Testis (tissue), 3 donors: Measurements from ENCODE around the gene METTL27. TPM values are rescaled to one million over a fixed set of nuclear protein-coding genes. Genes with fewer than 3 reads are reported as not detected.

Source experiments
- DNase-seq: peaks from one replicate; pipeline ENCODE4 v3.0.0-alpha.2; 2019
- H3K27ac ChIP-seq, 2 donors: fragments of 200-600 bp; sonication (generic); one replicate each; pipeline ENCODE4 v1.5.1; 2019
- H3K27me3 ChIP-seq: fragments of 200-600 bp; sonication (generic); one replicate; pipeline ENCODE4 v1.5.1; 2019
- H3K36me3 ChIP-seq: fragments of 200-600 bp; sonication (generic); one replicate; pipeline ENCODE4 v1.5.1; 2017; ENCODE audit warnings: low read depth; ENCODE audit errors: missing control alignments
- H3K4me1 ChIP-seq: fragments of 200-600 bp; sonication (generic); one replicate; pipeline ENCODE4 v1.5.1; 2019
- H3K4me3 ChIP-seq, 2 donors: fragments of 200-600 bp; sonication (generic); one replicate each; pipeline ENCODE4 v1.5.1; 2017 to 2019
- H3K9me3 ChIP-seq: fragments of 200-600 bp; sonication (generic); one replicate; pipeline ENCODE4 v1.5.1; 2017
- CTCF ChIP-seq, 3 experiments: fragments of 450-650 bp in 2 of 3; fragments of 200-600 bp in 1 of 3; sonication (generic) in 1 of 3; IDR thresholded peaks; one replicate each; pipeline ENCODE4 v1.5.1; 2016 to 2019; ENCODE audit warnings: antibody characterized with exemption in 3 of 3, mild to moderate bottlenecking in 2 of 3, moderate library complexity in 1 of 3
- POLR2A ChIP-seq: fragments of 450-650 bp; IDR thresholded peaks from one replicate; pipeline ENCODE4 v1.6.1; 2017; ENCODE audit warnings: antibody characterized with exemption, mild to moderate bottlenecking, moderate library complexity
- WGBS, 2 donors: methylation state at CpG; one replicate each; pipeline ENCODE4 v1.1.5; 2018; 5-methylcytosine and 5-hydroxymethylcytosine counted together
- intact Hi-C: fragments of 100-400 bp; cut with DNase I; formaldehyde crosslinking; loops from one replicate; pipeline ENCODE4 v1.15.1; 2023; ENCODE audit warnings: low total_unique reads
- polyA plus RNA-seq: library from polyadenylated mRNA; stranded (reverse); fragments of 350-450 nt; fragmentation: Illumina TruSeq; extraction: RNeasy Lipid Tissue Mini Kit (QIAGEN cat#74804); gene quantifications from one replicate; pipeline ENCODE4 v1.2.3, GENCODE V29; 2014; ENCODE audit warnings: low read depth, low replicate concordance; ENCODE audit not compliant: insufficient read depth
- total RNA-seq, 2 donors: library from RNA; depleted of rRNA; stranded (reverse); fragments of >200 nt; gene quantifications; one replicate each; pipeline ENCODE4 v1.2.3, GENCODE V29; 2016

Gene METTL27
- total and polyA plus RNA-seq, 3 donors from 2014 or later = 3.5 to 5.6 (median 3.7) TPM

- intact Hi-C loops = no loop called here
- Histone ChIP-seq H3K9me3 (no peaks in the 10 kb centered on the region), H3K27me3 (no peaks in the 10 kb centered on the region), H3K4me3 (no peak overlapping the region), H3K36me3 (no peaks in the 10 kb centered on the region), H3K27ac (no peak overlapping the region), H3K4me1 (no peaks in the 10 kb centered on the region)
- WGBS, 2 donors = 92 to 94% methylated on average over 8 of the region's 8 CpGs
- no peak for DNase-seq
- TF ChIP-seq POLR2A (no peak), CTCF (IDR thresholded peaks at IDR 0.05) (no peak)
Observed at GRCh38 chr7:73876361-73876760, 34.0 kb upstream of the METTL27 start.

GRCh38 chr7:73872056-73872908 is 30.0 kb upstream of the METTL27 start:
- H3K4me1 ChIP-seq = peaks cover 13% of the 10 kb centered on the region
- H3K36me3 ChIP-seq = no peaks in the 10 kb centered on the region
- intact Hi-C loops = no loop called here
- no peak overlapping the region for H3K4me3 ChIP-seq
- 75 to 79% methylated on average over 6 to 13 of the region's 13 CpGs for WGBS, 2 donors
- TF ChIP-seq POLR2A (no peak), CTCF (IDR thresholded peaks at IDR 0.05) (no peak)
- no peak for DNase-seq
- H3K27ac ChIP-seq = no peak overlapping the region
- H3K27me3 ChIP-seq = no peaks in the 10 kb centered on the region
- no peaks in the 10 kb centered on the region for H3K9me3 ChIP-seq

- H3K4me1 ChIP-seq = peaks cover 13% of the 10 kb centered on the region
- intact Hi-C loops = no loop called here
- WGBS, 2 donors = 72 to 76% methylated on average over 5 to 14 of the region's 20 CpGs
- H3K4me3 ChIP-seq = no peak overlapping the region
- no peaks in the 10 kb centered on the region for H3K9me3 ChIP-seq
- TF ChIP-seq POLR2A = no peak
- no peak for TF ChIP-seq CTCF (IDR thresholded peaks at IDR 0.05)
- DNase-seq = no peak
- H3K27me3 ChIP-seq = no peaks in the 10 kb centered on the region
- no peak overlapping the region for H3K27ac ChIP-seq
- no peaks in the 10 kb centered on the region for H3K36me3 ChIP-seq
Observed at GRCh38 chr7:73871163-73872011, 29.1 kb upstream of the METTL27 start.

- Histone ChIP-seq H3K4me3 (no peak overlapping the region), H3K27ac (peak overlapping the region in 1 of 2 donors; percentile 16), H3K27me3 (no peaks in the 10 kb centered on the region), H3K4me1 (peaks cover 13% of the 10 kb centered on the region), H3K36me3 (no peaks in the 10 kb centered on the region), H3K9me3 (no peaks in the 10 kb centered on the region)
- DNase-seq = peak; percentile 44
- TF ChIP-seq CTCF (IDR thresholded peaks at IDR 0.05) (no peak), POLR2A (no peak)
- intact Hi-C loops = no loop called here
- WGBS, 2 donors = 26 to 38% methylated on average over 13 to 15 of the region's 15 CpGs
Observed at GRCh38 chr7:73870041-73870492, 27.8 kb upstream of the METTL27 start.
